NCI-H1694 (cell line): ENCODE data around the gene AHNAK.

Experiments
- DNase-seq: peaks from one replicate; lab custom pipeline; 2025; lab: John Stamatoyannopoulos, UW

Gene AHNAK

DNA sequence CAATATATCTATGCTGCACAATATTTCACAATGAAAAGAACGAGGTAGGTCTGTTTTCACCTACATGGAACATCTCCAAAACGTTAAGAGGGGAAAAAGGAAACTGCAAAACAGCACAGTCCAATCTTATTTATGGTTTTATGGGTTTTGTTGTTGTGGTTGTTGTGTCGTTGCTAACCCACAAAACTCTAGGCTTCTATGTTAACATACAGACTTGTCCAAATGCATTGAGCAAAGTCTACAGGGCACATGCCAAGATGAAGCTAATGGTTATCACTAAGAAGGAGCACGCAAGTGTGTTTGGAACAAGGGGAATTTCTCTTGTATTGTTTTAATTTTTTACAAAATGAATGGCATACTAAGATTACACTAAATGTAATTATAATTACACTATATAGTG is 48.6 kb downstream of the AHNAK start:
- no peak for DNase-seq

DNA sequence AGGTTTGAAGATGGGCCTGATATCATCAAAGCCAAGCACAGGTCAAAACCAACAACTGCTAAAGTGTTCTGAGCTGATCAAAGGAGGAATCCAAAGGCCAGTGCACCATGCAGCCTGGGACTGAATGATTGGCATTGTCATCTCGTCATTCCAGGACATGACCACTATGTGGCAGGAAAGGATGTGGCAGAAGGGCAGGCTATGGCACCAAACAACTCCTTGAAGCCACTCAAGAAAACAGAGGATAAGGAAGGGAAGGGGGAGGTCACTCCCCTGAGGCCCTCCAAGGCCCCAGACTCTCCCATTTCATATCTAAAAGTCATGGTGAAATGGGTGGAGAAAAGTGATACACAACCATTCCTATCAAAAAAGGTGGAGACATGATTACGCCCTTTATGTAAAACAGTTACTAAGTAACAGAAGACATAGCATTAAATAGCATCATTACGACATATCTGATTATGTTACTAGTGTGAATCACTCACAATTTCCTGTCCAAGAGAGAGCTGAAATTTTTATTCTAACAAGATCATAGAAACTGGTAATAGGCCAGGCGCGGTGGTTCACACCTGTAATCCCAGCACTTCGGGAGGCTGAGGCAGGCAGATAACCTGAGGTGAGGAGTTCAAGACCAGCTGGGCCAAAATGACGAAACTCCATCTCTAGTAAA is 49.3 kb downstream of the AHNAK start:
- peak; percentile 2 for DNase-seq

DNA sequence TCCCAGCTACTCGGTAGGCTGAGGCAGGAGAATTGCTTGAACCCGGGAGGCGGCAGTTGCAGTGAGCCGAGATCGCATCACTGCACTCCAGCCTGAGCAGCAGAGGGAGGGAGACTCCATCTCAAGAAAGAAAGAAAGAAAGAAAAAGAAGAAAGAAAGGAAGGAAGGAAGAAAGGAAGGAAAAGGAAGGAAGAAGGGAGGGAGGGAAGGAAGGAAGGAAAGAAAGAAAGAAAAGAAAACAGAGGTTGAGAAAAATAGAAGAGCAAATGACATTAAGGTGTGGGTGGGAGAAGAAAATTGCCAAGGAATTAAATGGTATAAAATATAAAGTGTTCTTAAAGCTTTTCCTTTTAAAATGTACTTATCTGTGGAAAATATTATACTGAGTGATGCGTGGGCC is 49.9 kb downstream of the AHNAK start:
- no peak for DNase-seq

DNA sequence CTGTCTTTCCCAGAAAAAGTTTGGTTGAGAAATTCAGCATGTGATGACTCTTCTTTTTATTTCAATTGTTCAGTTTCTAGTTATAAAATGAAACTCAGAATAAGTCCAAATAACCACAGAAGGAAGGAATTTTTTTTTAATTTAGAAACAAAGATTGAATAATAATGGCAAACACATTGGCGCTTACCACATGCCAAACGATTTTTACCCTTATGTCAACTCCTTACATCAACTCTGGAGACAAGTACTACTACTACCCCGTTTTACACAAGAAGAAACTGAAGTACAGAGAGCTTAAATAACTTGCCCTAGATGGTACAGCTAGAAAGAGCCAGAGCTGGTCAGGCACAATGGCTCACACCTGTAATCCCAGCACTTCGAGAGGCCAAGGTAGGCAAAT is 52.4 kb downstream of the AHNAK start:
- no peak for DNase-seq

DNA sequence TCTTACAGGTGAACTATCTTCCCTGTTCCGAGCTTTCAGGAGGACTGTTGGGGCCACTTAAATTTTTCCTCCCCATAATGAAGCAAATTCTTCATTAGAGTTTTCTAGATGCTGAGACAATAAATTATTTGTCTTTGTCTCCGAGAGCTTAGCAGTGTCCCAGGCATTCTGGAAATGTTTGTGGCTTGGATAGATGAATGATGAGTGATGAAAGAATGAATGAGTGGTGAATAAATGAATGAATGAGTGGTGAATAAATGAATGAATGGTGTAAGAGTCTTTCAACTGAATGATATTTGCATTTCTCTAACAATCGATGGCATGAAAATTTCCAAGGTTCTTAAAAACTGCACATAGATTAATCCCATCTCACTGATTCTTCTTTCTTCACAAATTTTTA is 52.8 kb downstream of the AHNAK start:
- DNase-seq: no peak

DNA sequence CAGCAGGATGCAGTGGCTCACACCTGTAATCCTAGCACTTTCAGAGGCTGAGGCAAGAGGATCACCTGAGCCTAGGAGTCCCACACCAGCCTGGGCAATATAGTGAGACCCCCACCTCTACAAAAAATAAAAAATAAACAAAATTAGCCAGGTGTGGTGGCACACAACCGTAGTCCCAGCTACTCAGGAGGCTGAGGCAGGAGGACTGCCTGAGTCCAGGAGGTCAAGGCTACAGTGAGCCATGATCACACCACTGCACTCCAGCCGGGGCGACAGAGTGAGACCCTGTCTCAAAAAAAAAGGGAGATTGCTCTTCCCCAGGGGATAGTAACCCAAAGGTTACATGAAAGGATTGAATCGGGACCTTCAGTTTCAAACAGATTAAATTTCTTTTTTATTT is 54.0 kb downstream of the AHNAK start:
- no peak for DNase-seq

DNA sequence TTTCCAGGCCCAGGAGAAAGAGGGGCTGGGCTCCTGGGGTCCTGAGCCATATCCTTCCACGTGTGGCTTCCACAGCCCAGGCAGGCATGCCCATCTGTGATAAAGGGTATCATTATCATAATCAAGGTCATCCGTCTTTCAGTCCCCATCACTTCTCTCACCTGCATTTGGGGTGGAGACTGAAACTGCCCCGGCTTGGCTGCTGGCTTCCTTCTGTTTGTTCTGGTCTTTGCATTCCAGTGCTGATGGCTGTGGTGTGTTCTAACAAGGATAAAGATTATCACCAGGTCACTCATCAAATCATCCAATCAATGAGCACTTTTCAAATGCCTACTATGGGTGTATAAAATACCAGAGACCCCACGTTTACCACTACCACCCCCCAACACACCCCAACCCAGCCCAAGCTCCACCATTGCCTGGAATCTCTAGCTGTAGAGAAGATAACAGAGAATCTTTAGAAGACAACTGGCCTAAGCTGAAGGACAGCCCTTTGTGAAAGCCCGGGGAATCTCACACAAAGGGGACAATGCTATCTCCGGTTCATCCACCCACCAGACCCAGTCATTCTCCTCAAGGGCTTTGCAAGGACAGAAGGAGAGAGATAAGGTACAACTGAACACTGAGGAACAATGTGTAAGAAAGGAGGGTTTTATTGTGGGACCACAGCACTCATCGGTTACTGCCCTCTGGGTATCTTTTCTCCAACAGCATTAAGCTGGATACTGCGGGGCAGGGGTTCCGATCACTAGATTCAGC is 54.9 kb downstream of the AHNAK start:
- no peak for DNase-seq

DNA sequence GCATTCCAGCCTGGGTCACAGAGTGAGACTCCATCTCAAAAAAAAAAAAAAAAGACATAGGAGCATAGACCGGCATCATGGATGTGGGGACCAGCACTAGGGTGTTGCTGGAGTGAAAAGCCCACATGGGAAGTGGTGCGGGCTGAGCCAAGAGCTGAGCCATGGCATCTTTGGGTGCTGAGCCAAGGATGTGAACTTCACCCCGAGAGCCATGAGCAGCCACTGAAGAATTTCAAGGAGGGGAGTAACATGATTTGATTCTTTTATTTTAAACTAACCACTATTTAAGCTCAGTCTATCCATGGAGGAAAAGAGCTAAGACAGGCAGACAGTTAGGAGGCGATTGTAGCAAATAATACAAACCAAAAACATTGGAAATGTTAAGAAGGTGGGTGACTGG is 57.4 kb downstream of the AHNAK start:
- DNase-seq: no peak

DNA sequence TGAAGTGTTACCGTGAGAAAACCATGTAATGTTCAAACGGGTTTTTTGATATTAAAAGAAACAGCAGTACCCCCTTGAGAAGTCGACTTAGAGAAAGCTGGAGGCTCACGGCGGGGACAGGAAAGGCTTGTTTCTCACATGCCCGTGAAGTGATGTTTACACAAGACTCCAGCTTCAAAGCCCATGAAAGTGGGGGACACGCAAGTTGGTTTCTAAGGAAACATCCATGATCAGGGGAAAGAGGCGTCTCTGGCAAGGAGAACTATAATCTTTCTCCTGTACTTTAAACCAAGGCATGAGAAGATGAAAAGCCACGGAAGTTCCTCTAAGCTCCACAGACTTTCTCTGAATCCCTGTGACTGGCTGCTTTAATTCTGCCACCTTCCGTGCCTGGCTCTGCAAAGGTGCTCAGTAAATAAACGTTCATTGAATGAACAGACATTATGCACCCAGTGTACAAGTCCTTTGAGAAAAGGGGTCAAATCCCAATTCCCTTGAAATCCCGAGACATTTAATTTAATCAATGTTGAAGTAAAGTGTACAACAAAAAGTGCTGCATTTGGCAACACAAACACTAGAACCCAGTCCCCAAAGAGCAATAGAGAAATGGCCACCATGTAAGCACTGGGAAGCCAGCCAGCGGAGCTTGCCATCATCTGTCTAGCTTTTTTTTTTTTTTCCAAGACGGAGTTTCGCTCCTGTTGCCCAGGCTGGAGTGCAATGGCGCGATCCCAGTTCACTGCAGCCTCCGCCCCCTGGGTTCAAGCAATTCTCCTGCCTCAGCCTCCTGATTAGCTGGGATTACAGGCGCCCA is 58.7 kb downstream of the AHNAK start:
- peak; percentile 83 for DNase-seq

DNA sequence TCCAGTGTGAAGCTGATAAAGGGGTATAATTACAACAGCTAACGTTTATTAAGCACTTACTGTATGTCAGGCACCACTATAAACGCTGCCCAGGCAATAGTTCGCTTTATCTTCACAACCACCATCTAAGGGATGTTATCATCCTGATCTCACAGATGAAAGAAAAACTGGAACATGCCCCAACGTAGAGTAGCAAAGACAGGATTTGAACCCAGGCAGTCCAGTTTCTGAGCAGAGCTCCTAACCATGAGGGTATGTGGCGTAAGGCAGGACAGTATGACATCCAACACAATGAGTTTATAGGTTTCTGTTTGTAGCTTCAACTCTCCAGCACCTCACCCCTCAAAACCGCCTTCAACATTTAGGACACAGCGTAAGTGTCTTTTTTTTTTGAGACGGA is 59.5 kb downstream of the AHNAK start:
- no peak for DNase-seq

DNA sequence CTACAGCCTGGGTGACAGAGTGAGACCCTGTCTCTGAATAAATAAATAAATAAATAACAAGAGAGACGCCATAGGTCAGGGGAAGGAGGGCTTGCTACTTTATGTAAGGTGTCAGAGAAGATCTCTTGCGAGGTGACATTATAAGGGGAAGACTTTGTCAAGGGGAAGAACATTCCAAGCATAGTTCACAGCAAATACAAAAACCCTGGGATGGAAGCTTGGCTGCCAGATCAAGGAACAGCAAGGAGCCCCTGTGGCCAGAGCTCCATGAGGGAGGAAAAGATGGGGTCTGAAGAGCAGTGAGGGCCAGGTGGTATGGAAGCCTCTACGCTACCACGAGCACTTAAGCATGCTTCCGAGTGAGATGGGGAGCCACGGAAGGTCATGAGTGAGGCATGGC is 62.3 kb downstream of the AHNAK start:
- DNase-seq: no peak

DNA sequence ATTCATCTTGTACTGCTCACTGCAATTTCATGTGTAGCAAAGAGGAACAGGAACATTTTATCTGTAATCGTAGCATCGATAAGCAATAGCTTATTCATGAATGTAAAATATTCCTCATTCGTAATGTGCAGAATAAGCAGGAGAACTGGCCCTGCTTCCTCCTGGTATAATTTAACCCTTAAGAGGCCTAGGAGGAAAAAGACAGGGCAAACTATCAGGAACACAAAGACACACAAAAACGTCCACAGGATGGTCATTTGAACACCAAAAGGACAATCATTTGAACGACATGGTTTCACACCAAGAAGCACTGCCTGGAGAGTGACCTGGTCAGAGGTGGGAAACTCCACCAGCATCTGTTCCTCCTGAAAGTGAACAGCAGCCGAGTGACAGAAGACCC is 63.9 kb downstream of the AHNAK start:
- no peak for DNase-seq

DNA sequence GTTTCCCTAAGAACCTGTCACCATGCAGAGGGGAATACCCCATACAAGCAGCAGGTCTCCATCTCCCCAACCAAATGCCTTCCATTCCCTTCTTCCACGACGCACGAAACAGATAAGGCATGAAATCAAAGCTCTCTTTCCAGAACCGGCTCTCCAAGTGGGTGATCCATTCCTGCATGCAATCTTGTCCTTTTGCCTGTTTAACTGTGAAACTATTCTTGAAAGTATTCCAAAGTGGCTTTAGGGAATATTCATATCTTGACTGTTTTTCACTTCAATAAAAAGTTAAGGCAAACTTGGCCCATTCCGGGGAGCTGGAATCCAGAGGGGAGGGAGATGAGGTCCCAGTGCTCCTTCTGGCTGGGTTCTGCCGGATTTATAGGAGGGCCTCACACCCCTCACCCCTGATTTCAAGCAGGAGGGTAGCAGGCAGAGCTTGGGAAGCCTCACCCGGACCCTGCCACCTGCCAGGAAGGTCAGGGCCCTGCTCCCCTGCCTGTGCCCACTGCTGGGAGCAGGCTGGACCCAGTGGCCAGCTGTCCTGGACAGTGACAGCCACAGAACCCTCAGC is 66.9 kb downstream of the AHNAK start:
- DNase-seq: no peak

DNA sequence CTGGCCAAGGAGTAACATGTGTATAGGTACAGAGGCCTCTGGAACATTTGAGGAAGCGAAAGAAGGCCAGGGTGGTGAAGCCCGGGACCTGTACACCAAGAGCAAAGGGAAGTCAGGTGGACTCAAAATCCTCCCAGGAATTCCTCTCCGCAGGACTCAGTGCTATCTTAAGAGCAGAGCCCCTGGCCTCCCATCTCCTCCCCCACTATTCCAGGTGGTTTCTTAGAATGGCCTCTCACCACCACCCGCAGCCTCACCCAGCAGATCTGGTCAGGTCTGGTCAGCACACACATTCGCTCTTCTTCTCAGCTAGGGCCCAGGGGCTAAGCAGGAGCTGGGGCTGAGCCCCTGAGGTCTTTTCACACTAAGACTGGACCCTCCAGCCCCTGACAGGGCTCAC is 68.7 kb downstream of the AHNAK start:
- no peak for DNase-seq

DNA sequence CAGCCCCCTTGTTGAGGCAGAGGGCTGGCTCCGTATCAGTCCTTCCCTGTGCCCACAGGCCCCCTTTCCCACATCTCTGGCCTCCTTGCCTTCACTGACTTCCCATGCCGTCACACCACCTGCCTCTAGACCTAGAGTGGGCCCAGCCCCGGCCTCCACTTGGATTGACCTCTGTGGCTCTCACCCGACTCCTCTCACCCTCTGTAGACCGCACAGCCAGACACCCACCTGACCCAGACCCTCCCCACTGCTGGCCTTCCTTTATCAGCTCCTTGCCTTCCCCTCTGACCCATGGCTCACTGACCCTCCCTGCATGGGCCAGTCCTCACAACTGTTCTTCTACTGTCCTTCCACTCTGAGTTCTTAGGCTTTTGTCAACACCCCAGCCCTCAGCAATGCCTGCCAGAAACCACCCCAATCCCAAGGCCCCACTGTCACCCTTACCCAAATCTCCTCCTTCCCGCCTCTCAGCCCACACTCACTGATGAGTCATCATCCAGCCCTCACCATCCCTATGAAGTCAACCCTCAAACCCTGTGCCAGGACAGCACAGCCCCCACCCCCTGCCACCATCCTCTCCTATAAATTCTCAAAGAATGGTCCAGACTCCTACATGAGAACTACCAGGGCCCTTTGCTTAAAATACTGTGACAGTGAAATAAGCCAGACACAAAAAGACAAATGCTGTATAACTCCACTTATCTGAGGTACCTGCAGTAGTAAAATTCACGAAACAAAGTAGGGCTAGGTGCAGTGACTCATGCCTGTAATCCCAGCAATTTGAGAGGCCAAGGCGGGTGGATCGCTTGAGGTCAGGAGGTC is 74.3 kb downstream of the AHNAK start:
- no peak for DNase-seq

DNA sequence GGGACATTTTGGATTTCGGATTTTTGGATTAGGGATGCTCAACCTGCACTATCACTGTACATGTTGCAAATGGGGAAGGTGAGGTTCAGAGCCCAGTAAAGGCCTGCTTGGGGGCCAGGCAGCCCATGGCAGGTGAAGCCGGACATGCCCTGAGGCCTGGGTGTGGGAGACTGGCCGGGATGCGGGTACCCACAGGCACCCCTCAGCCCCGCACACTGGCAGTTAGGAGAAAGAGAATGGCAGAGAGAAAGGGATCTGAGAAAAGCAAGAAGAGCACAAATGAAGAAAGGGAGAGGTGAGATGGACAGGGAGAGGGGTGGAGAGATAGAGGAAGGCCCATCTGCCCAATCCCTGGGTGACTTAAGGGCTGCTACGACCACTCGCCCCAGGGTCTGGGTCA is 75.0 kb downstream of the AHNAK start:
- DNase-seq: no peak

DNA sequence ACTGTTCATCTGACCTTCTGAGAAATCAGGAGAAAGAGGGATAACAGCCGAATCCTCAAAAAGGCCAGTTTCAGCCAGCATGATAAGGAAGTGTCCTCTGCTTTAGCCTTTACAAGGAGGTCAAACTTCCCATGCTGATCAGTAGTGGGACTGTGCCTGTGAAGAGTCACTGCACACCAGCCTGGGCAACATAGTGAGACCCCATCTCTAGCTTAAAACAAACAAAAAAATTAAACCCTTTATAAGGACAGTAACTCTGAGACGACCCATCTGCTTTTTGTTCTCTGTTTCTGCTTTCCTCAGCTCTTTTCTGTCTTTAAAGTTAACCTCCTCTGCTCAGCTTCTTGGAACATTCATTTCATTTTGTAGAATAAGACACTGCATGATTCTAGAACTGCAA is 78.0 kb downstream of the AHNAK start:
- DNase-seq: no peak

DNA sequence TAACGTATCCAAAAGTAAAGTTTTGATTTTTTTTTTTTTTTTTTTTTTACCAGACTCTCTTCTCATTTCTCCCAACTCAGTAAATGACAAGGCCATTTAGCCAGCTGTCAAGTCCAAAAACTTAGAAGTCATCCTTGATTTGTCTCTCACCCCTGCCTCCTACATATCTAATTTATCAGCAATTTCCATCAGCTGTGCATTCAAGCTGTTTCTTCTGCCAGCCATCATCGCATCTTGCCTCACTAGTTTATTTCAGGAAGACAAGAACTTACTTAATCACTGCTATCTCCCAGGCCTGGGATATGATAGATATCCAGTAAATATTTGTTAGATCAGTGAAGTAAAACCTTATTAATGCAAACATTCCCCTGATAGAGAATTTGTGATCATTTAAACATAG is 80.2 kb downstream of the AHNAK start:
- DNase-seq: no peak

DNA sequence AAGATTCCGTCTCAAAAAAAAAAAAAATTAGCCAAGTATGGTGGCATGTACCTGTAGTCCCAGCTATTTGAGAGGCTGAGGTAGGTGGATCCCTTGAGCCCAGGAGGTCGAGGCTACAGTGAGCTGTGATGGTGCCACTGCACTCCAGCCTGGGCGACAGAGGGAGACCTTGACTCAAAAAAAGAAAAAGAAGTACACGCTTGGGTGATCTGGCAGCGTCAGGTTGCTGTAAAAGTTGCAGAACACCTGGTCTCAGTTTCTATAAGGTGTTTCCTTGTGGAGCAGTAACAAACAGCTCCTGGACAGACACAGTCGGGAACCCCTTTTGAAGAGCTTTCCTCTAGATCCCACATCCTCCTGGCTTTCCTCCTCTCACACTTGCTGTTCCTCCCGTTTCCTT is 82.0 kb downstream of the AHNAK start:
- no peak for DNase-seq

DNA sequence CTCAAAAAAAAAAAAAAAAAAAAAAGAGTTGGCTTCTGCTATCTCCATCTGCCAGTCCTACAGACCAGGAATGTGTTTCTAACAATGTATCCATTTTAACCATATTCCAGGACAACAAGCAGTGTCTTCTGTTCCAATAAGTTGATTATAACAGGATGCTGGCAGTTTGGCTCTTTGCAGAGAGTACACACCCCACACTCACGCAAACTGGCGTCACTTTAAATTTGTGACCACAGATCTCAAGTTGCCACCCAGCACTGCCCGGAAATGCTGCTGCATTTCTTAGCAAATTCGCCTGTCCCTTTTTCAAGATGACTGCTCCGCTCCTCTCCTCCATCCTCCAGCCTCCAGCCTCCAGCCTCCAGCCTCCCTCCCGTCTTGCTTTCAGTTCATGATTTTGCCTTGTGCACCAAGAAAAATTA is 83.5 kb downstream of the AHNAK start:
- no peak for DNase-seq

DNA sequence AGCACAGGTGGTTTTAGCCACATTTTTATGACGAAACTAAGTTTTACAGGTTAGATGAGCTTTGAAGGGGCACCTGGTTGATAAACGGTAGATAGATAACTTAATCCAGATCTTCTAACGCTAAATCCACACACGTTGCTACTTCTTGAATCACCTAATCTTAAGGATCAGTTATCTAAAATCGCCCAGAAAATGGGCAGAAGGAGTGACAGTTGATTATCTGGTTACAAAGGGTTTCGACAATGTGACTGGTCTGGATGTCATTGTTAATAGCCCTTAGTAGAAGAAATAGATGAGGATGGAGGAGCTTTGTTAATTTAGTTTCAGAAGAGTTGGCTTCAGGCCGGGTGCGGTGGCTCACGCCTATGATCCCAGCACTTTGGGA is 84.1 kb downstream of the AHNAK start:
- no peak for DNase-seq
